HG03175 (cell line): ENCODE measurements around the gene PLCB1.

Source experiments
- ATAC-seq: cut with Tn5 transposase; IDR thresholded peaks from one replicate; pipeline ENCODE4 v1.9.1; 2021; ENCODE audit warnings: mild to moderate bottlenecking, moderate library complexity; ENCODE audit not compliant: unreplicated experiment

The PLCB1 gene

GRCh38 chr20:8525017-8525343 is 392.9 kb downstream of the PLCB1 start:
- no peak for ATAC-seq

- no peak for ATAC-seq
Observed at GRCh38 chr20:8526610-8527009, 394.5 kb downstream of the PLCB1 start.

- ATAC-seq, result no peak
Observed at GRCh38 chr20:8527998-8528723, 396.1 kb downstream of the PLCB1 start.

GRCh38 chr20:8530022-8530421 is 398.0 kb downstream of the PLCB1 start:
- no peak for ATAC-seq

- ATAC-seq, result no peak
Observed at GRCh38 chr20:8532169-8532568, 400.1 kb downstream of the PLCB1 start.

GRCh38 chr20:8534368-8535160 is 402.5 kb downstream of the PLCB1 start:
- no peak for ATAC-seq

GRCh38 chr20:8535403-8536261 is 403.6 kb downstream of the PLCB1 start:
- ATAC-seq, result no peak

- ATAC-seq, result no peak
Observed at GRCh38 chr20:8536262-8536618, 404.2 kb downstream of the PLCB1 start.

- ATAC-seq, result no peak
Observed at GRCh38 chr20:8540466-8540865, 408.4 kb downstream of the PLCB1 start.

GRCh38 chr20:8542110-8542486 is 410.0 kb downstream of the PLCB1 start:
- ATAC-seq, result no peak

- ATAC-seq, result no peak
Observed at GRCh38 chr20:8545212-8545611, 413.1 kb downstream of the PLCB1 start.

GRCh38 chr20:8547035-8547650 is 415.1 kb downstream of the PLCB1 start:
- no peak for ATAC-seq

GRCh38 chr20:8547968-8548588 is 416.0 kb downstream of the PLCB1 start:
- ATAC-seq, result no peak

- ATAC-seq, result no peak
Observed at GRCh38 chr20:8549192-8549591, 417.1 kb downstream of the PLCB1 start.

- ATAC-seq, result no peak
Observed at GRCh38 chr20:8557711-8558110, 425.6 kb downstream of the PLCB1 start.

- no peak for ATAC-seq
Observed at GRCh38 chr20:8562356-8562755, 430.3 kb downstream of the PLCB1 start.

- ATAC-seq, result no peak
Observed at GRCh38 chr20:8568075-8568474, 436.0 kb downstream of the PLCB1 start.

GRCh38 chr20:8569766-8570165 is 437.7 kb downstream of the PLCB1 start:
- ATAC-seq, result no peak

GRCh38 chr20:8571611-8572010 is 439.5 kb downstream of the PLCB1 start:
- no peak for ATAC-seq

- no peak for ATAC-seq
Observed at GRCh38 chr20:8573686-8574085, 441.6 kb downstream of the PLCB1 start.

- ATAC-seq, result no peak
Observed at GRCh38 chr20:8575114-8575513, 443.0 kb downstream of the PLCB1 start.
